NCI-H2081 treated with DMSO at 0.1 percent for 48 hours (cell line): Measurements from ENCODE around the gene GSG1.
"Not testable (repeated sequence)": the region's sequence is repeated elsewhere in the genome, so short reads cannot be mapped to it uniquely, and the experiment has no call there.

Experiments used
- DNase-seq: peaks from one replicate; lab custom pipeline; 2025; lab: John Stamatoyannopoulos, UW

Gene GSG1

GRCh38 chr12:13091832-13092231 is 11.6 kb downstream of the GSG1 start:
- no peak for DNase-seq

- DNase-seq: no peak
Measured at GRCh38 chr12:13090054-13090453, 13.4 kb downstream of the GSG1 start.

- no peak for DNase-seq
Measured at GRCh38 chr12:13088496-13088895, 15.0 kb downstream of the GSG1 start.

- DNase-seq: no peak
Measured at GRCh38 chr12:13087766-13088165, 15.7 kb downstream of the GSG1 start.

DNA sequence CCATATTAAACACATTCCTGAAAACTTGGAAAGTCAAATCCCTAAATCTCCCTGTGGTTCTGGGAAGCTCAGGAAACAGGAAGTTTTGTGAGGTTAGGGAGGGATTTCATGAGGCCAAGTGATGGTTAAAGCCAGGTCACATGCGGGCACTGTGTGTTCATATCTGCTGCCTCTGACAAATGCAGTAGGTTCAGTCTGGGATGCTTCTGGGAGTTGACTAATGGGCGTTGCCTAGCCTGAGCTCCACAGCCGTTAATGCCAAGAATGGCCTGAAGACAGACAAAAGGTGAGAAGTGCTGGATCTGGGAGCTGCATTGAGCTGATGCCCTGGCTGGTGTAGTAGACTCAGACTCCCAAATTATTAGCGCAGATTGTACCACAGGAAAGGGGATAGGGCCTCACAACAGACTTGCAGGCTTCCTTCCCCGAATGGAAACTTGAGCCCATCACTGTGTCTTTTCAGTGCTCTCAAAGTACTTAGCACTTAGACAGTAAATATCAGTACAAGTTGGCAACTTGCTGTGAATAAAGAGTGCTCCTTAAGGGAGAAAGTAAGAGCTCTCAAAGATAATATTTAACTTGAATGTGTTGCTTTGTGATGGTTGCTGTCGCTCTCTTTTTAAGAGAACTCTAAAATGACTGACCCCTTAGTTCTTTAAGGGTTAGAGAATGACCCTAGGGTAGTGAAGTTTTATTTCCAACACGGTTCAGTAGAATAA is 17.3 kb downstream of the GSG1 start:
- DNase-seq: no peak

- DNase-seq: no peak
Measured at GRCh38 chr12:13084898-13085640, 18.4 kb downstream of the GSG1 start.

GRCh38 chr12:13083638-13084037 is 19.8 kb downstream of the GSG1 start:
- DNase-seq: not testable (repeated sequence)

DNA sequence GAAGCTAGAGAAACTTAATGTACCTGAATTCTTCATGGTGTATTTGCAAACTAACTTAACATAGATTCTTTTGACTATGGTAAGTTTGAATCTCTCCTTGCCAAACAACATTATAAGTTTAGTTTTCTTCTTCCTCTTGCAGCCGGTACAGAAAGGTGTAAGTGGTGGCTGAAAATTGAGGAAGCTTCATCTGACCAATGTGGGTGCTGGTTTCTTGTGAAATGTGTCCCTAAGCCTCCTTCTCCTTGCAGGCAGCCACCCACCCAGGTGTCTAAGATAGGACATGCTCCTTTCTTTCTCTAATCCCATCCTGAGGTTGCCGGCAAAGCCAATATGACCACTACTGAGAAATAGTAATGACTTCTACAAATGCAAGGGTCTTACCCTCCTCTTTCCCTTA is 20.6 kb downstream of the GSG1 start:
- DNase-seq: no peak

GRCh38 chr12:13080266-13080665 is 23.2 kb downstream of the GSG1 start:
- no peak for DNase-seq

DNA sequence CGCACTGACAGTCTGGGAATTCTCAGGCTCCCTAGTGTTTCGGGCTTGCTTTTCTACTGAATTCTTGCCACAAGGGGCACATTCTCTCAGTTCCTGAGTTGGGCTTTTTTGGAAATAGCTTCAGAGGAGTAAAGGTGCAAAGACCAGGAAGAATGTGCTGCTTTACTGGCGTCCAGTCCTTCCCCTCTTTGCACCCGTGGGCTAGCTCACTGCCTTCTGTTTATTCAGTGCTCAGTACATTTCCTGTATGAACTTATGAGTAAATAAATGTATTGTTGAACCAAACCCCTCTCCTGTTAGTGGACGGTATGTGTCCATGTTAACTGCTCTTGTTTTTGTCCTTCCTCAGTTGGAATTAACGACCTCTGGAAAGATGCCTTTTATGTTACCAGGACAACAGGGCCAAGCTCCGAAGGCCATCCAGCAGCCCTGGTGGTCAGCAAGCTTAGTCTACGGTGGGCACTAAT is 24.0 kb downstream of the GSG1 start:
- no peak for DNase-seq

DNA sequence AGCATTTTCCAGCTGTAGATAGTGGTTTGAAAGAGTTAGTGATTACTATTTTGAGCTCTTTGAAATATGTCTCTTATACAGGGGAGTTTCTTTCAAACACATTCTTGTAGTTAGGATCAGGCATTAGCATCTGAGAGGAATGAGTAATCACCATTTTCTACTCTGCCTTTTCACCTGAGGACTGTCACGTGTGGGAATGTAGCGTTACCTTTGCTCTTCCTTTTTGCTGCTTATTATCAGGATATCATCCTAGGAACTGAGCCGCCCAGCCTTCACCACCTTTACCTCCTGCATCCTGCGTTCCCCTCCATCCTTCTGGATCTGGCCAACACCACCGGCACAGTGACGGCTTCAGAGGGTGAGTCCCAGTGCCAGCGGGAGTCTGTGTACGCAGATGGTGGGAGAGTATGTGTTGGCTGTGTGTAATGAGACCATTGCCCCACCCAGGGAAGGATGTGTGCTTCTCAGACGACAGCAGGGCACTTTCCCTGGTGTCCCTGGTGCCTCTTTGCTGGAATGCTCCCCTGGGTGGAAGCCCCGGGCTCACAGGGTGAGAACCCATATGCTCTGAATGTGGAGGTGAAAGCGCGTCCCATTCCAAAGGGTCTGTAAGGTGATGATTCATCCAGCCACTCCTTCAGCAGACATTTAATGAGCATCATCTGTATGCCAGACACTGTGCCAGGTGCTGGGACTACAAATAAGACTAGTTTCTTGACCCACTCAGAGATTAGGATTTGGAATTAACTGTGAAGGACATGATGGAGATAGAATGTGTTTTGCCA is 27.5 kb downstream of the GSG1 start:
- DNase-seq: no peak

DNA sequence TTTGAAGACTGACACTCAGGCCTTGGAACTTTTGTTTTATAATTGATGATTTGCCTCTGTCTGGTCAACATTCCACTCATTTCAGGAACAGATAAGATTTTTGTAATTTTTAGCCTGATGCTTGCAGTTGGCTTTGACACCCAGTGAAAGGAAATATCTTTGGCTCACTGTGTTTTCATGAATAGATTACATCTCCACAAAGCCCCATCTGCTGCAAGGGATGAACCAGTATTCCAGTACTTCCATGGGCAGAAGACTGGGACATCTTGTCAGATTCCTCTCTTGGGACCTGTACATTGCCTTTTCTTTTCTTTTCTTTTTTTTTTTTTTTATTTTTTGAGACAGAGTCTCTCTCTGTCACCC is 28.4 kb downstream of the GSG1 start:
- no peak for DNase-seq

- DNase-seq: no peak
Measured at GRCh38 chr12:13074396-13075117, 28.9 kb downstream of the GSG1 start.

GRCh38 chr12:13073173-13073572 is 30.3 kb downstream of the GSG1 start:
- DNase-seq: no peak

- no peak for DNase-seq
Measured at GRCh38 chr12:13071305-13072280, 31.9 kb downstream of the GSG1 start.

DNA sequence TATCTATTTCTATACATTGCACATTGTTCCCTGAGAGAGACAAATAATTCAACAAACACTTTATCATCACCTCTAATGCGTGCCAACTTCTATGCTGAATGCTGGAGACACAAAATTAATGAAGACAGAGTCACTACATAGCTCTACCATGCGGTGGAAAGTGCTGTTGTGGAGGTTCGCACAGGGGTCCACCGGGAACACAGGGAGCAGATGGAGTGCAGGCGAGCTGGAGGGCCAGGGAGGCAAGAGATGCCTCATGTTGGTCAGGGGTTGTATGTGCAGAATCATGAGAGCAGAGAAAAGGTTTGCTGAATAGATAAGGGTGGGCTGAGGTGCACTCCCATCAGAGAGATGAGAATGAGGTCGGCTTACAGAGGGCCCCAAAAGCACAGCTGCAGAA is 34.1 kb downstream of the GSG1 start:
- no peak for DNase-seq

DNA sequence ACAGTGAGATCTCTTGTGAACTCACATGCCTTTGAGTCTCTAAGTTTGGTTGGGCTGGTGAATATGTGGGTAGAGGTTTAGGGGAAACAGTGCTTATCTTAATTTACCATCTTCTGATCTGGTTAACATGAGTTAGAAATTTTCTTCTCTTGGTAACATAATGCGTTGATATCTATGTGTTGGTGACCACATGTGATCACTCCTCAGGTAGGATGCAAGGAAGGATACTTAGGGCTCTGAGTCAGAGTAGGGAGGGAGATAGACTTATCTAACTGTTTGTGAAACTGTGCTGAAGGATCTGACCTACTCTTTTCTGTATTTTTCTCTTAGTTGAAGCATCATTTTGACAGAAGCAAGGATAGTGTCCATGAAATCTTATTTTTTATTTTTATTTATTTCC is 36.1 kb downstream of the GSG1 start:
- no peak for DNase-seq

GRCh38 chr12:13066459-13066858 is 37.0 kb downstream of the GSG1 start:
- DNase-seq: no peak

DNA sequence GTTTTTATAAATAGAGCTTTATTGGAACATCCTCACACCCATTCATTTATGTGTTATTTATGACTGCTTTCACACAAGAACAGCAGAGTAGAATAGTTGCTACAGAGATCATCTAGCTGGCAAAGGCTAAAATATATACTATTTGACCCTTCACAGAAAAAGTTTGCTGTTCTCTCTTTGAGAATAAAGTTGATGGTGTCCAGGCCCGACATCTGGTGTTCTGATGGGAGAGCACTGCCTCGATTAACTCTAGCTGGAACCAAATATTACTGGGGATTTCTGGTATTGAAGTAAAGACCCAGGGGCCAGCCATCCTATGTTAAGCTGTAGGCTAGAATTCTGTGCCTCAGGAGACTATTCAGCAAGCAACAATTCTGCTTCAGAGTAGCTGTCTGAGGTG is 37.5 kb downstream of the GSG1 start:
- DNase-seq: no peak

GRCh38 chr12:13062669-13063068 is 40.8 kb downstream of the GSG1 start:
- no peak for DNase-seq

DNA sequence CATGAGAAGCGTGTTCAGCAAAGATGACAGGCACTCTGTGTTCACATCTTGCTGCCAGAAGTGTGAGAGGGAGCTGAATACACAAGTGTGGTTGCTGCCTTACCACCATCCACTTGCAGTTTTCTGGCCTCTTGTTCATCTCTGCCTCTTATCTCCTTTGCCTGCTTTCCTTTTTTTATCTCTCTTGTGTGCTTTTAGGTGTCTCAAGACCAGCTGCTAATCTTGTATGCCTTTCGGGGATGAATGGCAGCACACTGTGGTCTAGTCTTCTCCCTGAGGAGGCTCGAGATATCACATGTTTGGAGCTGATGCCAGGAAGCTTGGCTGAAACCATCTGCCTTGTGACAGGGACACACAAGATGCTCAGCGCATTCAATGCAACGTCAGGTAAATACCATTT is 42.1 kb downstream of the GSG1 start:
- DNase-seq: no peak
